HG02798 (cell line): ENCODE data around the gene TMEM19.
"Not testable (repeated sequence)": the region's sequence is repeated elsewhere in the genome, so short reads cannot be mapped to it uniquely, and the experiment has no call there.

ENCODE experiments used
- ATAC-seq: cut with Tn5 transposase; IDR thresholded peaks from one replicate; pipeline ENCODE4 v1.9.1; 2021; ENCODE audit warnings: mild to moderate bottlenecking; ENCODE audit not compliant: unreplicated experiment, poor library complexity

TMEM19 gene

GRCh38 chr12:71664411-71665089 lies 21.3 kb upstream of the TMEM19 start:
- peak; percentile 14 for ATAC-seq

DNA sequence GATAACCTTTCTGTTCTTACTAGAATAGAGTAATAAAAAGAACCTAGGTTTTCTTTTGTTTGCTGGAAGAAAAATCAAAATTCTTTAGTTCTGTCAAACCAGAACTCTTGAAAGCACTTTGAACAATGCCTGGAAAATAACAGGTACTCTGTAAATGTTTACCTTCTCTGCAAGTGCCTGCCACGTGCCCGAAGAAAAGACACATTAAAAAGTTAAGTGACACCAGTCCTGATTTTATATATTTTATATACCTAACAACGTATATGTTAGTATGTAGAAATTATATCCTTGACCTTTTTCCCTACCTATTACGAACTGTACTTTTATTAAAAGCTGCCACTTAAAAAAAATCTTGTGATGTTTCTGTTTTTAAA lies 20.8 kb upstream of the TMEM19 start:
- no peak for ATAC-seq

DNA sequence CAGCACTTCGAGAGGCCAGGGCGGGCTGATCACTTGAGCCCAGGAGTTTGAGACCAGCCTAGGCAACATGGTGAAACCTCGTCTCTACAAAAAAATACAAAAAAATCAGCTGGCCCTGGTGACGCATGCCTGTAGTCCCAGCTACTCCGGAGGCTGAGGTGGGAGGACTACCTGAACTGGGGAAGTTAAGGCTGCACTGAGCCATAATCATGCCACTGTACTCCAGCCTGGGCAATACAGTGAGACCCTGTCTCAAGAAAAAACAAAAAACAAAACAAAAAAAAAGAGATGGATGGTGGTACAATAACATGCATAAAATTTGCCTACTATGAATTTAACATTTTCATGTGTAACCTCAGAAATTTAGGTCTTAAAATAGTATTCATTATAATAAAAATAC lies 19.6 kb upstream of the TMEM19 start:
- ATAC-seq = no peak

- ATAC-seq = no peak
These were observed 14.6 kb upstream of the TMEM19 start for GRCh38 chr12:71671311-71671710.

- ATAC-seq = no peak
These were observed 14.1 kb upstream of the TMEM19 start for GRCh38 chr12:71671816-71672215.

DNA sequence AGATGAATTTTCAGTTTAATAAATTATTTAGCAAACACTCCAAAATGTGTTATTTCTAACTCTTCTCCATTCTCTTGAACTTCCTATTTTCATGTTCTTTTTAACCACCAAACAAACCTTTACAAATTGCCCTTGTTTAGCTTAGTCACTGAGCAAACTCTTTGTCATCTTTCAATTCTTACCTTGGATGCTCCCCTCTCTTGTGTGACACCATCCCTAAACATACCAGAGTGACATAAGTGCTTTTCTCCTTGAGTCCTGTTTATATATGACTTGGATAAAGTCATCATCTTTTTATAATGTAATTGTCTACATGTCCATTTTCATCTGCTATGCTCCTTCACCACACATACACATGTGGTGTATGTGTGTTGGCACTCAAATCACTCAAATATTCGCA lies 3.4 kb upstream of the TMEM19 start:
- ATAC-seq = no peak

- no peak for ATAC-seq
These were observed 2.2 kb upstream of the TMEM19 start for GRCh38 chr12:71683633-71684032.

DNA sequence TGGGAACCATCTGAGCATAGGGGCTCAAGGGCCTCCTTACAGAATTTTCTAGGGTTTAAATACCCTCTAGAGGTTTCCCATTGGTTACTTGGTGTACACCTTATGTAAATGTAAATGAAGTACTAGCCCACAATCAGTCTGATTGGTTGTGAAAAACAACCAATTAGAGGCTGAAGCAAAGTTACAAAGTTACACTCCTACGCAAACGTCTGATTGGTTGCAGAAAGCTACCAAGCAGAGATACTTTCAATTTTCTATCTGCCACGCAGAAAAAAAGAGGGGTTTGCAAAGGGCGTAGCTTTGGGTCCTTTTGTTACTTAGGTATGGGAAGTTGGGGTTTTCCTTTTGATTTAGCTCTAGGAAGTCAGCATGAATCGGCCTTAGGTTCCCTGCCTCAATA lies 1.8 kb upstream of the TMEM19 start:
- ATAC-seq = no peak

DNA sequence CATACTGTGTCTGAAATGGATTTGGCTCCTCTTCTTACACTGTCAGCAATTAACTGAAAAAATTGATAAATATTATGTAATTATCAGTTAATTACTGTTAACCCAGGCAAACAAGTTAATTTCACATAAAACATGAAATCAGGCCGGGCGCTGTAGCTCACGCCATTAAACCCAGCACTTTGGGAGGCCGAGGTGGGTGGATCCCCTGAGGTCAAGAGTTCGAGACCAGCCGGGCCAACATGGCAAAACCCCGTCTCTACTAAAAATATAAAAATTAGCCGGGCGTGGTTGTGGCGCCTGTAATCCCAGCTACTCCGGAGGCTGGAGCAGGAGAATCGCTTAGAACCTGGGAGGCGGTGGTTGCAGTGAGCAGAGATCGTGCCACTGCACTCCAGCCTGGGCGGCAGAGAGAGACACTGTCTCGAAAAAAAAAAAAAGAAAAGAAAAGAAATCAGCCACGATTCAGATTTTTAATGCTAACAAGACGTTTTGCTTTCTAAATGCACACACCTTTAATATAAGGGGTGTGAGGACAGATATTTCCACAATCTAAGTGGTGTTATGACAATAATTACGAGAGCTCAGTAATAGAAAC lies 473 bp upstream of the TMEM19 start:
- no peak for ATAC-seq

- no peak for ATAC-seq
These were observed 760 bp downstream of the TMEM19 start for GRCh38 chr12:71686658-71687025.

- not testable (repeated sequence) for ATAC-seq
These were observed 1.3 kb downstream of the TMEM19 start for GRCh38 chr12:71687172-71687571.

GRCh38 chr12:71688961-71689570 lies 3.2 kb downstream of the TMEM19 start:
- ATAC-seq = no peak

DNA sequence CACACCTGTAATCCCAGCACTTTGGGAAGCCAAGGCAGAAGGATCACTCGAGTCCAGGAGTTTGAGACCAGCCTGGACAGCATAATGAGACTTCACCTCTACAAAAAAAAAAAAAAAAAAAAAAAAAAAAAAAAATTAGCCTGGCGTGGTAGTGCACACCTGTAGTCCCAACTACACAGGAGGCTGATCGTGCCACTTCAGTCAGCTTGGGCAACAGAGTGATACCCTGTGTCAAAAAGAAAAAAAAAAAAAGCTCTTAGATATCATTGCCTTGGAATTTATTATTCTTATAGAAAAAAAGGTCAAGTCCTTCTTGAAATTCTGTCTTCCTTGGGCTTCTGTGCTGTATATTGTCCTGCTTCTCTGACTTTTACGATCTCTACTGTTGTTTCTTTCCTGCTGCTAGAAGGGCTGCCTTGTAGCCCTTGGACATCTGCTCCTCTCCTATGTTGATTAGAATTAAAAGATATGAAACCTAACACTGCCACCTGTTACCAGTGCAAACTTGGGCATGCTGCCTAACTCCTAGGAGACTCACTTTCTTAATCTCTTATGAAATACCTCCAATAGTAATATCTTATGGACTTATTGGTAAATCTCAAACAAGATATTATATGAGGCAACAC lies 5.7 kb downstream of the TMEM19 start:
- no peak for ATAC-seq

DNA sequence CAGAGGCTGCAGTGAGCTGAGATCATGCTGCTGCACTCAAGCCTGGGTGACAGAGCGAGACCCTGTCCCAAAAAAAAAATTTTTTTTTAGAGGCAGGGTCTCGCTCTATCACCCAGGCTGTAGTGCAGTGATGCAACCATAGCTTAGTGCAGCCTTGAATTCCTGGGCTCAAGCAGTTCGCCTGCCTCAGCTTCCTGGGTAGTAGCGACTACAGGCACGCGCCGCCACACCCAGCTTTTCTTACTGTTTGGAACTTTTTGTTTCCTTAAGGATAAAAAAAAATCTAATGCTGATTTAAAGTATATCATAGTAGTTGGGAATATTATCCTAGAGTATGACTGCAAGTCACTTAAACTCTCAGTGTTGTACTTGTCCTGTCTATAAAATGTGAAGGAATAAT lies 7.2 kb downstream of the TMEM19 start:
- ATAC-seq = no peak

DNA sequence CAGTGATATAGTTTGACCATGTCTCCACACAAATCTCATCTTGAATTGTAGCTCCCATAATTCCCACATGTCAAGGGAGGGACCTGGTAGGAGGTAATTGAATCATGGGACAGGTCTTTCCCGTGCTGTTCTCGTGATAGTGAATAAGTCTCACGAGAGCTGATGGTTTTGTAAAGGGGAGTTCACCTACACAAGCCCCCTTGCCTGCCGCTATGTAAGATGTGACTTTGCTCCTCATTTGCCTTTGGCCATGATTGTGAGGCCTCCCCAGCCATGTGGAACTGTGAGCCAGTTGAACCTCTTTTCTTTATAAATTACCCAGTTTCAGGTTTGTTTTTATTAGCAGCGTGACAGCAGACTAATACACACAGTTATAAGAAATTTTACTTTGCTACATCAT lies 7.8 kb downstream of the TMEM19 start:
- ATAC-seq = peak; percentile 11

- peak; percentile 92 for ATAC-seq
These were observed 8.4 kb downstream of the TMEM19 start for GRCh38 chr12:71694099-71694820.

- ATAC-seq = no peak
These were observed 9.9 kb downstream of the TMEM19 start for GRCh38 chr12:71695782-71696181.

GRCh38 chr12:71702181-71702580 lies 16.3 kb downstream of the TMEM19 start:
- not testable (repeated sequence) for ATAC-seq

- ATAC-seq = no peak
These were observed 16.7 kb downstream of the TMEM19 start for GRCh38 chr12:71702590-71702989.

- no peak for ATAC-seq
These were observed 17.3 kb downstream of the TMEM19 start for GRCh38 chr12:71703206-71703605.

DNA sequence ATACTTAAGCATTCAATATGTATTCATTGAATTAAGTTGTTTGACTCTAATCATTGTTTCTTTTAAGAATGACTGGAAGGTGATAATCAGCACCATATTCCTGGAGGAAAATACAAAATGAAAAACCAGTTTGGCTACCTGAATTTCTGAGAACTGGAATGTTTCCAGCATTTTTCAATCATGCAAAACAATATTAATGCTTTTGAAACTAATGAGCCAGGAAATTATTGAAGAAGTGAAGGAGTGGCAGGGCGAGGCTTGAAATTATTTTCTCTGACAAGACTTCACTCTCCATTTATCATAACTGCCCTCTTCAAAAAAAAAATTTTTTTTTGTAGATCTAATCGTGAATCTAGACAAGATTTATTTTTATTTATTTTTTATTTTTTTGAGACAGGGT lies 19.0 kb downstream of the TMEM19 start:
- ATAC-seq = no peak
